Glutamatergic neuron (in vitro differentiated cells): ENCODE results near the gene MASP1. TPM values are rescaled to one million over a fixed set of nuclear protein-coding genes. Genes with fewer than 3 reads are reported as not detected.

ENCODE experiments used
- DNase-seq: peaks from one replicate; pipeline ENCODE4 v3.0.0; 2022
- H3K27ac Mint-ChIP-seq: one replicate; pipeline ENCODE4 v1.8.0; 2020; ENCODE audit warnings: mild to moderate bottlenecking, mixed read lengths, inconsistent platforms; ENCODE audit not compliant: unreplicated experiment
- H3K27me3 Mint-ChIP-seq: one replicate; pipeline ENCODE4 v1.8.0; 2020; ENCODE audit warnings: mild to moderate bottlenecking, moderate library complexity, mixed read lengths, inconsistent platforms; ENCODE audit not compliant: unreplicated experiment
- H3K36me3 Mint-ChIP-seq: one replicate; pipeline ENCODE4 v1.8.0; 2020; ENCODE audit warnings: mild to moderate bottlenecking, mixed read lengths, inconsistent platforms; ENCODE audit not compliant: unreplicated experiment
- H3K4me1 Mint-ChIP-seq: one replicate; pipeline ENCODE4 v1.8.0; 2020; ENCODE audit warnings: mild to moderate bottlenecking, low read depth, mixed read lengths, inconsistent platforms; ENCODE audit not compliant: unreplicated experiment
- H3K4me3 Mint-ChIP-seq: one replicate; pipeline ENCODE4 v1.8.0; 2020; ENCODE audit warnings: mild to moderate bottlenecking, mixed read lengths, inconsistent platforms; ENCODE audit not compliant: unreplicated experiment
- H3K9me3 Mint-ChIP-seq: one replicate; pipeline ENCODE4 v1.8.0; 2020; ENCODE audit warnings: mild to moderate bottlenecking, moderate library complexity, mixed read lengths, inconsistent platforms; ENCODE audit not compliant: unreplicated experiment
- CTCF ChIP-seq: fragments of 200-600 bp; sonication (generic); IDR thresholded peaks from one replicate; pipeline ENCODE4 v1.5.0; 2021; ENCODE audit not compliant: partially characterized antibody, unreplicated experiment
- total RNA-seq: library from RNA; stranded (reverse); fragmentation: NEBNext Ultra II Directional; extraction: Animal tissue kit (Norgen Biotek cat#: 25700); gene quantifications from one replicate; pipeline ENCODE4 v1.2.1, GENCODE V29; 2021; ENCODE audit not compliant: unreplicated experiment

Gene MASP1
- total RNA-seq, 1 donor from 2014 or later, result 1.7 TPM

GRCh38 chr3:187257992-187258692 lies 33.4 kb downstream of the MASP1 start:
- no peak for TF ChIP-seq CTCF
- H3K4me3 Mint-ChIP-seq, result no peak overlapping the region
- no peak for DNase-seq
- H3K9me3 Mint-ChIP-seq, result no peaks in the 10 kb centered on the region
- H3K27ac Mint-ChIP-seq, result no peak overlapping the region
- H3K27me3 Mint-ChIP-seq, result no peaks in the 10 kb centered on the region
- no peaks in the 10 kb centered on the region for H3K36me3 Mint-ChIP-seq
- no peaks in the 10 kb centered on the region for H3K4me1 Mint-ChIP-seq

GRCh38 chr3:187257471-187257870 lies 34.1 kb downstream of the MASP1 start:
- Mint-ChIP-seq H3K4me3 (no peak overlapping the region), H3K27ac (no peak overlapping the region), H3K9me3 (no peaks in the 10 kb centered on the region), H3K27me3 (no peaks in the 10 kb centered on the region), H3K36me3 (no peaks in the 10 kb centered on the region), H3K4me1 (no peaks in the 10 kb centered on the region)
- TF ChIP-seq CTCF, result no peak
- no peak for DNase-seq

- no peak overlapping the region for H3K4me3 Mint-ChIP-seq
- H3K36me3 Mint-ChIP-seq, result no peaks in the 10 kb centered on the region
- no peaks in the 10 kb centered on the region for H3K4me1 Mint-ChIP-seq
- no peaks in the 10 kb centered on the region for H3K9me3 Mint-ChIP-seq
- no peak overlapping the region for H3K27ac Mint-ChIP-seq
- no peak for DNase-seq
- TF ChIP-seq CTCF, result peak; percentile 15
- no peaks in the 10 kb centered on the region for H3K27me3 Mint-ChIP-seq
Measured at GRCh38 chr3:187256051-187256616, 35.4 kb downstream of the MASP1 start.

- TF ChIP-seq CTCF, result no peak
- Mint-ChIP-seq H3K4me3 (no peak overlapping the region), H3K27ac (no peak overlapping the region), H3K9me3 (no peaks in the 10 kb centered on the region), H3K4me1 (no peaks in the 10 kb centered on the region), H3K27me3 (no peaks in the 10 kb centered on the region), H3K36me3 (no peaks in the 10 kb centered on the region)
- DNase-seq, result no peak
Measured at GRCh38 chr3:187255314-187255713, 36.2 kb downstream of the MASP1 start.

GRCh38 chr3:187252311-187252710 lies 39.2 kb downstream of the MASP1 start:
- H3K36me3 Mint-ChIP-seq, result no peaks in the 10 kb centered on the region
- H3K27ac Mint-ChIP-seq, result no peak overlapping the region
- TF ChIP-seq CTCF, result no peak
- no peaks in the 10 kb centered on the region for H3K9me3 Mint-ChIP-seq
- no peaks in the 10 kb centered on the region for H3K27me3 Mint-ChIP-seq
- no peaks in the 10 kb centered on the region for H3K4me1 Mint-ChIP-seq
- no peak for DNase-seq
- H3K4me3 Mint-ChIP-seq, result no peak overlapping the region
